Gastroesophageal sphincter (tissue), 3 donors: ENCODE results near the gene LGI2.

Experiments
- CTCF ChIP-seq, 4 experiments: fragments of 200-600 bp in 2 of 4; fragments of 450-650 bp in 2 of 4; sonication (generic) in 1 of 4; IDR thresholded peaks; one replicate each; pipeline ENCODE4 v1.5.1; 2017 to 2019; ENCODE audit warnings: antibody characterized with exemption in 4 of 4, mild to moderate bottlenecking in 2 of 4, moderate library complexity in 2 of 4
- EP300 ChIP-seq: sonication (generic); formaldehyde crosslinking; IDR thresholded peaks from one replicate; pipeline ENCODE4 v1.6.1; 2017; ENCODE audit warnings: antibody characterized with exemption, mild to moderate bottlenecking

DNA sequence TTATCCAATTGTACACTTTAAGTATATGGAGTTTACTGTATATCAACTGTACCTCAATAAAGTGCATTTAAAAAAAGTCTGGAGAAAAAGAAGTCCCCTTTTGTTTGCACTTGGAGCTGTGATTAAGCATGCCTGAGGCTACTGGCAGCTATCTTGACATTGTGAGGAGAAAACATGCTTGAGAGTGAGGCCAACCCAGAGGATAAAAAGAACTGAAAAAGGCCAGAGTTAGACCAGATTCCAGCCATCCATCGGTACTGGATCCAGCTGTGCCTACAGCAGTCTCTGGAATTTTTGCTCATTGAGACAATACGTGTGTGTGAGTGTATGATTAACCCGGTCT lies 57.4 kb downstream of the LGI2 start:
- no peak for TF ChIP-seq CTCF (IDR thresholded peaks at IDR 0.05)
- TF ChIP-seq EP300 = no peak
